ENCODE measurements around the gene SNAI3. TPM values are rescaled to one million over a fixed set of nuclear protein-coding genes. Genes with fewer than 3 reads are reported as not detected.

The SNAI3 gene
- total RNA-seq, 1 donor from 2014 or later: 0.28 TPM

DNA sequence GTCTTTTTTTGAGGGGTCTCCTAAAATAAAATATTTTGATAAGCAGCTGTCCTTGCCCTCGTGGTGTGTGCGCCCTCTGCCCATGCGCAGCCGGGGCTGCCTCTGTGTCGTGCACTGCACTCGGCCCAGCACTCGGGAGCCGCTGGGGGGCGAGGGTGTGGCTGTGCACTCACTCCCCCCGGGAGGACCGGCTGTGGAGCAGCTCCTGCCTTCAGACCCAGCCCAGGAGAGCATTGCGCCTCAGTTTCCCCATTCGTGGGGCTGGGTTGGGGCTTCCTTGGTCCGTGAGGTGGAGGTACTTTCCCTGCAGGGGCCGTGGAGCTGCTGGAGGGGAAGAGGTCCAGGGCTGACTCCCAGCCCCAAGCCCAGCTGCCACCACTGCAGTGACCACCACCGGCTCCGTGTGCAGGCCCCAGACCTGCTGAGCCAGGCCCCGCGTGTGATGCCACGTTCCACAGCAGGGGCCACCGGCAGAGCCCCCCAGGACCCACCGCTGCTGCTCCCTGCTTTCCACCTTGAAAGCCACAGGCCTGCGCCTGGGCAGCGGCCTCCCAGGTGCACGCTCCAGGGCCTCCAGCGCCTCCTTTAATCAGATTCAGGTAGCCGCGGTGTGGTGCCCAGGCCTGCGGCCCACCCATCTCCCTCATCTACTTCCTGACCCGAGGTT lies 54.3 kb downstream of the SNAI3 start:
- ATAC-seq: no peak

DNA sequence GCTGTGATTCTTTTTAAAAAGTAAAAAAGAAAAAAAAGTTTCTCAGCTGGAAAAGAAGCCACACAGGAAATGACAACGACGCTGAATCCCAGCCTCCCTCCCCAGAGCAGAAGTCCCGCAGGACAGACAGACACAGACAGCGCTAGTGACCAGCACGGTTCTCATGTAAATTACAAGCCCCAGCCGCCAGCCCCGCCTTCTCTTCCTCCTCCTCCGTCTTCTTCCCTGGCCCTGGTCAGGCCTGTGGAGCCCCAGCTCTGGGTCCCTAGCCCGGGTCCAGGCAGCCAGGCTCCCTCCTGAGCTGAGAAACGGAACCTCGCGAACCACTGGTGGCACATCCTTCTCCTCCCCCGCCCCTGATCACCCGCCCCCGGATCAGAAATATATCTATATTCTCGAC lies 54.9 kb downstream of the SNAI3 start:
- no peak for ATAC-seq

DNA sequence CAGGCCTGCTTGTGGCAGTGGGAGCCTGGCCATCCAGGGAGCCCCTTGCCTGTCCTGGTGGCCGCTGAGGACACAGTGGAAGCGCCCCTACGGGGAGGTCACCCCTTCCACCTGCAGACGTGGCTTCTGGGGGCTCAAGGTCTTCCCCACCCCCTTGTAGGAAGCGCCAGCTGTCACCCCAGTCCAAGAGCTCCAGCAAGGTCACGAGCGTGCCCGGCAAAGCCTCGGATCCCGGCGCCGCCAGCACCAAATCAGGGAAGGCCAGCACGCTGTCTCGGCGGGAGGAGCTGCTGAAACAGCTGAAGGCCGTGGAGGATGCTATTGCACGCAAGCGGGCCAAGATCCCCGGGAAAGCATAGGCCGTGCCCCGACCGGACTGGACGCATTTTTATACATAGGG lies 55.4 kb downstream of the SNAI3 start:
- ATAC-seq: no peak

DNA sequence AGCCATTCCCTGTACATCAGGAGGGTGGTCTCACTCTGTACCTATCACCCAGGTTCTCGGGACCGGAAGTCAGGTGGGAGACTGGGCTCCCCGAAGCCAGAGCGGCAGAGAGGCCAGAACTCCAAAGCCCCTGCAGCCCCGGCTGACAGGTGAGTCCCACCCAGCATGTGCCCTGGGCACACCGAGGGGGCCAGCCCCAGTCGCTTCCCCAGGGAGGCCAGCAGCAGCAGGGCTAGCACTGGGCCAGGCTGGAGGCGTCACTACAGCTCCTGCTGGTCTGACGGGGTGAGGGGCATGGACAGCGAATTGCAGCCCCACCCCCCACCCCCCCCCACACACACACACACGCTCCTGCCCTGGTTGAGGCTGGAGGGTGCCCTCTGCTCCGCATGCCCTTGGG lies 55.9 kb downstream of the SNAI3 start:
- ATAC-seq: no peak

DNA sequence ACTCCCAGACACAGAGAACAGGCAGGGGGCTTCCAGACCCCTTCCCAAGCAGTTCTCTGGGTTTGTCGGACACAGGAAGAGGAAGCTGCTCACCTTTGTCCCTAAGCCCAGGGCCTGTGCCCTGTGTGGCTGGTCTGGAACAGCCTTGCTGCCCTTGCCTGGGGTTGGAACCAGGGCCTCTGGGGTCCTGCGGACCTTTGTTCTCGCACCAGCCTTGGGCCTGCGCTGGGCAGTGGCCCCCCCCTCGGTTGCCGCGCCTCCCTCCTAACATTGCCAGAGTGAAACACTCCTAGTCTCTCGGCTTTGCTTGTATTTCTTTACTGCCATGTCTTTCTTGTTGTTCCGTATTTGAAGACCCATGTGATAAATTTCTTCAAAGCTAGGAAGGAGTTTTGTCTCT lies 56.5 kb downstream of the SNAI3 start:
- ATAC-seq: no peak

DNA sequence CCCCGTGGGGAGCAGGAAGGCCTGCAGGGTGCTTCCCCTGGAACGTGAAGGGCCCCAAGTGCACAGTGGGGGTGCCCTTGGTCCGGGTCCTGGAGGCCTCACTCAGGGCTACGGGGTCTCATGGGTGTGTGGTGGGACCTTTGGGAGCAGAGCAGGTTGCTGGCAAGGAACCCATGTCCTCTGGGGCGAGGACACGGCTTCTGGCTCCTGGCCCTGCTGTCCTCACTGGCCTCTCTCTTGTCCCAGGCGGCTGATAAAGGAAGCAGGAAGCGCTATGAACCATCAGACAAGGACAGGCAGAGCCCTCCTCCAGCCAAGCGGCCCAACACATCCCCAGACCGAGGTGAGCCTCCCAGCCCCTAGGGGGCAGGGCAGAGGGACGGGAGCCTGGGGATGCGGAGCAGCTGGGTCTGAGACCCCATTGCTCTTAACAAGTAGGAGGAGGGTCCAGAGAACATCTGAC lies 57.8 kb downstream of the SNAI3 start:
- no peak for ATAC-seq

Other genes with a start within 250 kb of the SNAI3 start
- 3.2 TPM for gene ZFPM1, start 233.2 kb downstream of the SNAI3 start, total RNA-seq
- 21.9 TPM for gene ZC3H18, start 116.1 kb downstream of the SNAI3 start, total RNA-seq
- gene IL17C, start 47.9 kb downstream of the SNAI3 start, total RNA-seq: not detected
- gene CYBA, start 35.5 kb downstream of the SNAI3 start, total RNA-seq: 66.3 TPM
- 154 TPM for gene MVD, start 23.4 kb downstream of the SNAI3 start, total RNA-seq
- gene RNF166, start 19.9 kb upstream of the SNAI3 start, total RNA-seq: 4.7 TPM
- gene CTU2, start 20.0 kb upstream of the SNAI3 start, total RNA-seq: 14.3 TPM
- 64.7 TPM for gene PIEZO1, start 98.7 kb upstream of the SNAI3 start, total RNA-seq
- gene CDT1, start 117.3 kb upstream of the SNAI3 start, total RNA-seq: 21.6 TPM
- gene APRT, start 125.4 kb upstream of the SNAI3 start, total RNA-seq: 207 TPM
- gene GALNS, start 170.4 kb upstream of the SNAI3 start, total RNA-seq: 17.0 TPM
- 61.0 TPM for gene TRAPPC2L, start 170.6 kb upstream of the SNAI3 start, total RNA-seq
- gene PABPN1L, start 180.2 kb upstream of the SNAI3 start, total RNA-seq: not detected

Measured in esophagus mucosa (tissue), 1 donor.